GM12878 (cell line): ENCODE measurements around the gene SPTBN1. TPM values are rescaled to one million over a fixed set of nuclear protein-coding genes. Genes with fewer than 3 reads are reported as not detected.

Experiments used
- ASH2L ChIP-seq: fragments of 300-600, 200-600 bp; sonication (generic); IDR thresholded peaks from 2 replicates; pipeline ENCODE4 v1.6.1; 2017; ENCODE audit warnings: low read depth, mild to moderate bottlenecking, borderline replicate concordance
- BCL11A ChIP-seq: IDR thresholded peaks from 2 replicates; pipeline ENCODE4 v1.6.1; 2011; ENCODE audit warnings: low read depth, low read length
- BCL3 ChIP-seq: IDR thresholded peaks from 2 replicates; pipeline ENCODE4 v1.6.1; 2011; ENCODE audit warnings: borderline replicate concordance, low read depth, mild to moderate bottlenecking, moderate library complexity, low read length; ENCODE audit not compliant: insufficient read depth, poor library complexity, severe bottlenecking
- BHLHE40 ChIP-seq, 2 experiments: fragments of 450-650 bp in 1 of 2; IDR thresholded peaks; 2 replicates each; pipeline ENCODE4 v1.6.1; 2011 to 2017; ENCODE audit warnings: low read depth in 2 of 2, borderline replicate concordance in 1 of 2, improper control_type of control experiment in 1 of 2, low read length in 1 of 2, mild to moderate bottlenecking in 1 of 2
- DPF2 ChIP-seq: fragments of 450-650 bp; IDR thresholded peaks from 2 replicates; pipeline ENCODE4 v1.6.1; 2017; ENCODE audit warnings: mild to moderate bottlenecking
- EGR1 ChIP-seq, 2 experiments: IDR thresholded peaks; 1 replicate in 1 of 2; 2 replicates in 1 of 2; pipeline ENCODE4 v1.6.1; 2011 to 2012; ENCODE audit warnings: low read depth in 2 of 2, low read length in 2 of 2, borderline replicate concordance in 1 of 2, mild to moderate bottlenecking in 1 of 2, moderate library complexity in 1 of 2
- GATAD2B ChIP-seq: fragments of 450-650 bp; conservative IDR thresholded peaks from 2 replicates; pipeline ENCODE4 v1.6.1; 2017; ENCODE audit warnings: low read depth, mild to moderate bottlenecking, moderate library complexity
- JUNB ChIP-seq: IDR thresholded peaks from 2 replicates; pipeline ENCODE4 v1.6.1; 2016; ENCODE audit warnings: antibody characterized with exemption, mild to moderate bottlenecking
- KAT2A ChIP-seq: conservative IDR thresholded peaks from 2 replicates; pipeline ENCODE4 v1.6.1; 2011; ENCODE audit warnings: low read depth, low read length; ENCODE audit not compliant: control insufficient read depth
- REST ChIP-seq: IDR thresholded peaks from 2 replicates; pipeline ENCODE4 v1.6.1; 2012; ENCODE audit warnings: mild to moderate bottlenecking, low read depth, low read length
- STAT1 ChIP-seq: fragments of 450-650 bp; conservative IDR thresholded peaks from 2 replicates; pipeline ENCODE4 v1.6.1; 2014; ENCODE audit warnings: antibody characterized with exemption, mild to moderate bottlenecking
- STAT3 ChIP-seq: IDR thresholded peaks from 2 replicates; pipeline ENCODE4 v1.6.1; 2011; ENCODE audit warnings: low read depth, low read length, improper control_type of control experiment
- ZNF217 ChIP-seq: fragments of 450-650 bp; IDR thresholded peaks from 2 replicates; pipeline ENCODE4 v1.6.1; 2017; ENCODE audit warnings: antibody characterized with exemption, mild to moderate bottlenecking
- ZNF687 ChIP-seq: fragments of 450-650 bp; IDR thresholded peaks from 2 replicates; pipeline ENCODE4 v1.6.1; 2017; ENCODE audit warnings: mild to moderate bottlenecking, moderate library complexity
- ZSCAN29 ChIP-seq: fragments of 450-650 bp; IDR thresholded peaks from 2 replicates; pipeline ENCODE4 v1.6.1; 2017; ENCODE audit warnings: mild to moderate bottlenecking, moderate library complexity
- polyA plus RNA-seq, 11 experiments: library from polyadenylated mRNA; depleted of rRNA in 4 of 11; unstranded in 6 of 11; stranded (reverse) in 5 of 11; fragments of >200 nt; fragmentation: Nextera tagmentation in 4 of 11; fragmentation: Illumina TruSeq in 1 of 11; extraction: Ambion mirVana in 4 of 11; extraction: Trizol in 1 of 11; gene quantifications; 1 replicate in 1 of 11; 2 replicates in 10 of 11; pipeline versions ENCODE4 v1.2.1 to v1.2.3, GENCODE V29; 2011 to 2016; ENCODE audit warnings: inconsistent platforms in 2 of 11, missing spikeins in 2 of 11, low read depth in 1 of 11
- total RNA-seq, 4 experiments: library from RNA; depleted of rRNA in 3 of 4; stranded (reverse); fragments of >200 nt in 3 of 4; fragmentation: Illumina TruSeq in 1 of 4; extraction: Trizol in 1 of 4; gene quantifications; 2 replicates each; pipeline versions ENCODE4 v1.2.1 to v1.2.3, GENCODE V29; 2013 to 2021
- TF ChIP-seq, protein P1 (sequence below): IDR thresholded peaks from 2 replicates; pipeline ENCODE4 v1.6.1; 2012; ENCODE audit warnings: low read depth, low read length, improper control_type of control experiment

Gene SPTBN1
- total and polyA plus RNA-seq, 10 of the 15 experiments (the other 5 are each of a cell fraction or from before 2014, with no cell fraction given): 20.6 to 154 (median 76.7) TPM

- TF ChIP-seq REST (0 out of 2 replicates have a peak, but pooled peaks have one; percentile 11), STAT3 (0 out of 2 replicates have a peak, but pooled peaks have one; percentile 60), JUNB (peak; percentile 99), ZNF217 (peak; percentile 49; the same call in 1 of the 2 replicates), GATAD2B (no peak; the same call in none of the 2 replicates), KAT2A (no peak), BHLHE40 (IDR thresholded peaks at IDR 0.05; ENCODE audit: borderline replicate concordance in 1 of 2, low read depth in 2 of 2, low read length in 1 of 2) (peak in 1 of 2 experiments; percentile 54; a peak in 1 of 4 replicates), DPF2 (peak; percentile 97), STAT1 (no peak), BCL11A (peak; percentile 96), BCL3 (peak; percentile 66), EGR1 (IDR thresholded peaks at IDR 0.05; ENCODE audit: borderline replicate concordance in 1 of 2, low read depth in 2 of 2, low read length in 2 of 2) (no peak), ZNF687 (peak; percentile 32; the same call in 1 of the 2 replicates), ZSCAN29 (no peak), ASH2L (no peak)
- TF ChIP-seq, protein P1, sequence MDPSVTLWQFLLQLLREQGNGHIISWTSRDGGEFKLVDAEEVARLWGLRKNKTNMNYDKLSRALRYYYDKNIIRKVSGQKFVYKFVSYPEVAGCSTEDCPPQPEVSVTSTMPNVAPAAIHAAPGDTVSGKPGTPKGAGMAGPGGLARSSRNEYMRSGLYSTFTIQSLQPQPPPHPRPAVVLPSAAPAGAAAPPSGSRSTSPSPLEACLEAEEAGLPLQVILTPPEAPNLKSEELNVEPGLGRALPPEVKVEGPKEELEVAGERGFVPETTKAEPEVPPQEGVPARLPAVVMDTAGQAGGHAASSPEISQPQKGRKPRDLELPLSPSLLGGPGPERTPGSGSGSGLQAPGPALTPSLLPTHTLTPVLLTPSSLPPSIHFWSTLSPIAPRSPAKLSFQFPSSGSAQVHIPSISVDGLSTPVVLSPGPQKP: no peak
- TF ChIP-seq, all 136 proteins: peak for 50
Observed at GRCh38 chr2:54680397-54681041, 224.4 kb downstream of the SPTBN1 start (continued).
